SKM-1 treated with dmso at 0.1 percent for 144 hours (cell line): ENCODE results near the gene OR1D5.
"Not testable (repeated sequence)": the region's sequence is repeated elsewhere in the genome, so short reads cannot be mapped to it uniquely, and the experiment has no call there.

Experiments
- DNase-seq: peaks from one replicate; lab custom pipeline; 2025; ENCODE audit not compliant: unreplicated experiment; lab: John Stamatoyannopoulos, UW

OR1D5 gene

DNA sequence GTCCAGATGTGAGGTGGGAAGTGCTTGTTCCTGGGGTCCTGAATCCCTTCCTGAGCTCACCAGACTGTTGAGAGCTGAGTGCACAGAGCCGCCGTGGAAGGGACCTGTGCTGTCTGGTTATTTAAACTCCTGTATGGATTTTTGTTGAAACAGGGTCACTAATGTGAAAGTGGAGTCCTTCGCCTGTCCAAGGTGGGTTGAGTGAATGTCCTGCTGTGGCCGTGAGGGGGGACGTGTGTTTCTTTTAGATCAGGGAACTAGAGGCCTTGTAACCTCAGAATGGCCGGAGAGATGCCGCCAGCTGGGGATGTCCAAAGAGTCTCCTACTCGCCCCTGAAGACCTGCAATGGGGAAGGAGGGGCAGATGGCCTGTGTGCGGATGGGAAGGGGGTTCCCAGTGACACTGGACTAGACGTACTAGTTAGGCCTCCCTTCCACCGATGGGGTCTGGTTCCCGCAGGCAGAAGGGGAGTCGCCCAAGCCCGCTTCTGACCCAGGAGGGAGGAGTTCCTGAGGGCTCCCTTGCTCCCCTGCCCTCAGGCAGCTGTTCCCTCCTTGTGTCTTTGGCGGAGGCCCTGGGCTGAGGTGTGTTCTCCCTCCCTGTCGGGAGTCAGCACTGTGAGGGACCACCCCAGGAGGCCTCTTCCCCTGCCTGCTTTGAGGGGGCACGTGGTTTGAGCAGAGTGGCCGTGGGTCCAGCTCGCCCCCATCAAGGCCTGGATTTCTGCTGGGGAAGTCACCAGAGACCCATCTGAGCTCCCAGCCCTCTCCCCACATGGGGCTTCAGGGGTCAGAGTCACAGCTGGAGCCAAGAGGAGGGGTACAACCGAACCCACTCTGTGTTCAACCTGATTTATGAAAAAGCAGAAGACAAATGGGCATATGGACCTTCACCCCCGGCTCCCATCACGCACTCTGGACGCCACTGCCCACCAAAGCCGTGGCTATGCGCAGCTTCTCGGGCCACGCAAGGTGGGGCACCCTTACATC is 30.9 kb downstream of the OR1D5 start:
- DNase-seq = no peak

DNA sequence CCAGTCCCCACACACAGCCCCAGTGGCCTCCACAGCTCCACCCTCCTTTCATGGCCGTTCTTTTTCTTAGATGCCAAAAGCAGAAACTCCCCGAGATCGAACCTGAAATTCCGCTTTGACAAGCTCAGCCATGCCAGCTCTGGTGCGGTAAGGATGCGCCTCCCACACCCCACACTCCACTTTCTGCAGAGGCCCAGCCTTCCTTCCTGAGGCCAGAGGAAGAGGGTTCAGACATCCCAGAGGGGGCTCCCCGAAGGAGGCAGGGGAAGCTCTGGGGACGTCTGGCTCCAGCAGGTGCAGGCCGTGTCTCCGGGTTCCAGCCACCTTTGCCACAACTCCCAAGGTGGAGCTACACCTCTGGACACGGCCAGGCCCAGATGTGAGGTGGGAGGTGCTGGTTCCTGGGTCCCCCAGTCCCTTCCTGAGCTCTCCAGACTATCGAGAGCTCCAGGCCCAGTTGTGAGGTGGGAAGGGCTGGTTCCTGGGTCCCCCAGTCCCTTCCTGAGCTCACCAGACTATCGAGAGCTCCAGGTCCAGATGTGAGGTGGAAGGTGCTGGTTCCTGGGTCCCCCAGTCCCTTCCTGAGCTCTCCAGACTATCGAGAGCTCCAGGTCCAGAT is 32.4 kb downstream of the OR1D5 start:
- not testable (repeated sequence) for DNase-seq

DNA sequence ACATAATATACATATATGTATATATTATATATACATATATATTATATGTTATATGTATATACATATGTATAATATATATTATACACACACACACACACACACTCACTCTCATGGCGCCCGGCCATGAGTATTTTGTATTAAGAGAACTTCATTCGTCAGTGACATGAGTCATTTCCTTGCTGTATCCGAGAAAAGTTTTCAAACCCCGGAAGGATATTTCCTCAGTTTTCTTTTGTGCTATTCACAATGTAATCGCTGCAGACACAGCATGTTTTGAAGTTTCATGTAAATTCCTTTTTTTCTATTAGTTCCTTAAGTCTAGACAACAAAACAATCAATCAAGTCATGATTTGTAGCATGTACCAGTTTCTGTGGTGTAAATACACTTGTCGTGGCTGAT is 33.3 kb downstream of the OR1D5 start:
- no peak for DNase-seq

DNA sequence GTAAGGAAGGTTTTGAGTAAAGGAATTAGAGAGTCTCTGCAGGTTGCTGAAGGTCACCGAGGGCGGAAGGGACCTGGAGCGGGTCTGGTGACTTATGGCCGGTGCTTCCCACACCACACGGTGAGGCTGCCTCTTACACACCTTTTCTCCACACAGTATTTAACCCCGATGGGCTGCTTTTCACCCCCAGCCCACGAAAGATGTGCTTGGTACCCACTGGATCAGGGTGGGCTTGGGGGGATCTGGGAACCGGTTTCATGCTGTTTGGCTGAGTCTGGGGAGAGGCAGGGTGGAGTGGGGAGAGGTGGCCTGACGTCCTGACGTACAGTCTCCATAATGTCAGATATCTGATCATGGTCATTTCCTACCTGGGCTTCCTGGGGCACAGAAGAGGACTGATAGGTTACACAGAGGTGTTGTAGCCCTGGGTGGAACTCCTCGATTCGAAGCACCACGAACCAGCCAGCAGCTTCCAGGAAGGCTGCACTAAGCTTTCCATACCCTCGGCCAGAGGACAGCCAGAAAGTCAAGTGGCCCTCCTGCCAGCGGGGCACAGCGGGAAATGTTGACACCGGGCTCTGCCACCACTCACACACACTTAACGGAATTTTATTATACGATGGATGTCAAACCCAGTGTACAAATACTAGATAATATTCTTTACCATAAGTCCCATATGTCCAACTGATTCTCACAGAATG is 34.0 kb downstream of the OR1D5 start:
- no peak for DNase-seq

DNA sequence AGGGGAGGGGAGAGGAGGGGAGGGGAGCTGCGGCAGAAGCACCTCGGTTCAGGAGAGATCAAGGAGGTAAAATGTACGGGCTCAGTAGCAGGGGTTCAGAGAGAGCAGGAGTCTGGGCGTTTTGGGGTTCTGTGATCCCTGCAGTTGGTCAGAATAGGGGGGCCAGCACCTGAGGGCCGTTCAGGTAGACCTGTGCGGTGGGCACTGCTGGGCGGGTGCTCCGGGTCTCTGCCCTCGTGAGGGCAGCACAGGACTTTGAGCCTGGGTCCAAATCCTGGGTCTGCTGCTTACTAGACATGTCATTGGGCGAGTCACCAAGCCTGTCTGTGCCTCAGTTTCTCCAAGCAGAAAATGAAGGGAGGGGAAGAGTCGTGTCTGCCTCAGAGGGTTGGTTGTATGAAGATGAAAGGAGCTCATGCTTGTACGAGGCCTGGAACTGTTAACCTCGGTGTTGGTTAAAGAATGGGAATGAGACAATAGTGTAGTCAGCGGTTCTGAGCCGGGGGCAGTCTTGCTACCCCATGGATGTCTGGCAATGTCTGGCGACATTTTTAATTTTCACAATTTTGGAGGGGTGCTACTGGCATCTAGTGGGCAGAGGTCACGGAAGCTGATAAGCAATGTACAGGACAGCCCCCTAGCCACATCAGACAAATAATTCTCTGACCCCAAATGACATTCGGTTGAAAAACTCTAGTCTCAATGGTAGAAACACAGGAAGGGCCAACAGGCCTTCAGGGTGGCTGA is 35.4 kb downstream of the OR1D5 start:
- DNase-seq = no peak

DNA sequence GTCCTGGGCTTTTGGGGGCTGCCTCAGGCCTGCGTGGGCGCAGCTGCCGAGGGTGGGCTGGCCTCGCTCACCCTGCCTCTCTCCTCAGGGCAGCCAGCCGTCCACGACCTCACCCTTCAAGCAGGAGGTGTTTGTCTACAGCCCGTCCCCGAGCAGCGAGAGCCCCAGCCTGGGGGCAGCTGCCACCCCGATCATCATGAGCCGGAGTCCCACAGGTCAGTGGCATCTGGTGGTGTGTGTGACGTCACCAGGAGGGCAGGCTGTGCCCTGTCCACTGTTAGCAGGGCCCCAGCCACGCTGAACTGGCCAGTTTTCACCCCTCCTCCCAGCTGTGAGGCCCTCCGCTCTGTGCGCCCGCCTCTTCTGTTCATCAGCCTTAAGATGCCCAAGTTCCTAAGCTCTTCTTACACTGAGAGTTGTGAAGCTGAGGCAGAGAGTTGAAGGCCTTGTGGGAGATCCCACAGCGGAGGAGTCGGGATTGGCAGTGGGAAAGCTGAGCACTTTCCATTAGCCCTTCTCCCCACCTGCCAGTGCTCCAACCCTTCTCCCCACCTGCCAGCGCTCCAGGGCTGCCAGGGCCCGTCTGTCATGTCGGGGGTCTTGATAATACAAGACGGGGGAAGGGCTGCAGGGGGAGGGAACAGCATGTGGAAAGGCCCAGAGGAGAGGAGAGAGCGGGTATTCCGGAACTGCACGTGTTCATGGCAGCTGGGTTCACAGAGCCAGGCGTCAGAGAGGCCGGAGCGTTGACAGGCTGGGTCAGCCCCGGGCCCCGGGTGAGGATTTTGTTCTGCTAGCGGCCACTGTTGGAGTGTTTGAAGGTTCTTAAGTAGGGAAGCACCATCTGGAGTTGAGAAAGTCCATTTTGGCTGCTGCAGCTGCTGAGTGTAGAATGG is 36.3 kb downstream of the OR1D5 start:
- DNase-seq = no peak

DNA sequence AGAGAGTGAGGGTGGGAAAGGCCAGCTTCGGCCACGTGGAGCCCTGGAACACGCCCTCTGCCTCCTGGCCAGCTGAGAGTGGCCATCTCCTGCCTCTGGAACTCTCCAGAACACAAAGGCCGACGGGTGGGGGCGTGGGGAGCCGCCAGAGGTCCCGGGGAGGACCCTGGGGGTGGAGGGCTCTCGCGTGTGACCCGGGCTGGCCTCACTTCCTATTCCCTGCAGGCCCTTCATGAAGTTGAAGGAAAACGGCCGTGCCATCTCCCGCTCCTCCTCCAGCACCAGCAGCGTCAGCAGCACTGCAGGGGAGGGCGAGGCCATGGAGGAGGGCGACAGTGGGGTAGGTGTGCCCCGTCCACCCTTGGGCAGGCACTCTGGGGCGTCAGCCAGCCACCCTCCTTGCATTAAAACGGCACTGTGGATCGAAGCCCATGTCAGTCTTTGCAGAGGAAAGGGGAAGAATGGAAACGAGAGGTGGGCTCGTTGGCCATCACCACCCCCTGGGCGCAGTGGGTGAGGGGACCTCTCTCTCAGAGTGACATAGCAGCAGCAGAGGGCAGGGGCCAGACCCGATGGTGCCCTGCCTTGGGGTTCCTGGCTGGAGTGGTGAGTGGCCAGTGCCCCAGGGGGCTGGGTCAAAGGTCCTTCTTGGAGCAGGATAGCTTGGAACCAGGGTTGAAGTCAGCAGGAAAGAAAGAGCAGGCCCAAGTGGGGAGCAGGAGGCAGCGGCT is 37.1 kb downstream of the OR1D5 start:
- DNase-seq = no peak

DNA sequence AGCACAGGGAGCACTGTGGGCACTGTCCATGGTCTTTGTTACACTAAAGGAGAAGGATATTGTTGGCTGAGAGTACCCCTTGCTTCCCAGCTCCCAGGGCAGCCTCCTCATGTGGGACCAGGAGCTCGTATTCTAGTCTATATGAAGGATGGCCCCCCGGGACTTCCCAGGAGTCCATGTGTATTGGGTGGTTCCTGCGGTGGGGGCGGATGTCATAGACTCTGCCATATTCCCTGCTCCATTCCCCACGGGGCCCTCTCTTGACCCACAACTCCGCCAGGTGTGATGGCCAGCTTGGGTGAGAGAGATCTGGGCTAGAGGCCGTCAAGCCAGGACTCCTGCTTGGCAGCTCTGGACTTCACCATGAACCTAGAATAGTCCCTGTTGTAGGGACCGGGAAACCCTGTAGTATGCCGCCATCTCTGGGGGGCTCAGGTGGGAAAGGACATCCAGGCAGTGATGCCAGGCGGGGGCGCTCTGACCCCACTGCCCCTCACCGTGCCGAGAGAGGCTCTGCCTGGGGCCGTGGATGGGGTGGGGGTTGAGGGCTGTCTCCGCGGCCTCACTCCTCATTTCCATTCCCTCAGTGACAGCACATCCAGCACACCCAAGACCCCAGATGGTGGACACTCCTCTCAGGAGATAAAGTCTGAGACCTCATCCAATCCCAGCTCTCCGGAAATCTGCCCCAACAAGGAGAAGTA is 37.8 kb downstream of the OR1D5 start:
- no peak for DNase-seq

DNA sequence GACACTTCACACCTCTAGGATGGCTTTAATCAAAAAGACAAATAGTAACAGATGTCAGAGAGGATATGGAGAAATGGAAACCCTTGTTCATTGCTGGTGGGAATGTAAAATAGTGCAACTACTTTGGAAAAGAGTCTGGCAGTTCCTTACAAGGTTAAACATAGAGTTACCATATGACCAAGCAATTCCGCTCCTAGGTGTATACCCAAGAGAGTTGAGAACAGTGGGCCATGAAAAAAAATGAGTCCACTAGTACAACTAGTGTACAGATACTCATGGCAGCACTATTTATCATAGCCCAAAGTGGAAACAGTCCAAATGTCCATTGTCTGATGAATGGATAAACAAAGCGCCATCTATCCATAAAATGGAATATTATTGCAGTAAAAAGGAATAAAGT is 39.1 kb downstream of the OR1D5 start:
- no peak for DNase-seq

DNA sequence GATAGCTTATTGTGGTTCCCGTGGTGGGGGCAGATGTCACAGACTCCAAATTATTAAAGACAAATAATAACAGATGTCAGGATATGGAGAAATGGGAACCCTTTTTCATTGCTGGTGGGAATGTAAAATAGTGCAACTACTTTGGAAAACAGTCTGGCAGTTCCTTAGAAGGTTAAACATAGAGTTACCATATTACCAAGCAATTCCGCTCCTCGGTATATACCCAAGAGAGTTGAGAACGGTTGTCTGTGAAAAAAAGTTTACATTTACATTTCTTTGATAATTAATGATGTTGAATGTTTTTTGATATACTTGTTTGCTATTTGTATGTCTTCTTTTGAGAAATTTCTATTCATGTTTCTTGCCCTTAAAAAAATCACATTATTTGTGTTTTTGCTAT is 41.2 kb downstream of the OR1D5 start:
- DNase-seq = no peak

DNA sequence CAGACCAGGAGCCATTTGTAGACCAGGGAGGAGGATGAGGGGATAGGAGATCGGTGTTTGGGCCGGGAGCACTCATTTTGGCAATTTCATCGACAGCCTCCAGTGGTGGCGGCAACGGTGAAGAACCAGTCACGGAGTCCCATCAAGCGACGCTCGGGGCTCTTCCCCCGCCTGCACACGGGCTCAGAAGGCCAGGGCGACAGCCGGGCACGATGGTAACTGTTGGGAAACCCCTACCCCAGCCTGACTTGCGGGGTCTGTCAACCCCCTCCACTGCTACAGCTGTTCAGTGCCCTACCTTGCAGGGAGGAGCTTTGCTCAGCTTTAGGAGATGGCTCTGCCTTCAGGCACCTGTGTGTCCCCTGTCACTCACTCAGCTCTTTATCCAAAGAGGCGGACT is 43.0 kb downstream of the OR1D5 start:
- no peak for DNase-seq

DNA sequence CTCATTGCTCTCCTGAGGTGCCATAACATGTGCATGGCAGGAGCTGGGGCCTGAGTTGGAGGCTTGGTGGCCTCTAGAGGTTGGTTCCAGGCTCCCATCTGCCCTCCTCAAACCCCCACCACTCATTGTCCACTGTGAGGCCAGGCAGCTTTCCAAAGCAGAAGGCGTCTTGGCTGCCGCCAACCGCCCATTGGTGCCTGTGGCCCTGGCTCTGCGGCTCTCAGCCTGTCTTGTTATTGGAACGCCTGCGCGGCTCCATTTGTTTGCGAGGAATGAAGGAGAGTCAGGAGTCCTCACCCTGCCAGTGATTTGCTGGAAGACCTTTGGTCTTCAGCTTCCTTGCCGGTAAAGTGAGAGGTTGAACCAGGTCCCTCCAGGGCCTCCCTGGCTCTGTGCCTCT is 43.6 kb downstream of the OR1D5 start:
- no peak for DNase-seq

DNA sequence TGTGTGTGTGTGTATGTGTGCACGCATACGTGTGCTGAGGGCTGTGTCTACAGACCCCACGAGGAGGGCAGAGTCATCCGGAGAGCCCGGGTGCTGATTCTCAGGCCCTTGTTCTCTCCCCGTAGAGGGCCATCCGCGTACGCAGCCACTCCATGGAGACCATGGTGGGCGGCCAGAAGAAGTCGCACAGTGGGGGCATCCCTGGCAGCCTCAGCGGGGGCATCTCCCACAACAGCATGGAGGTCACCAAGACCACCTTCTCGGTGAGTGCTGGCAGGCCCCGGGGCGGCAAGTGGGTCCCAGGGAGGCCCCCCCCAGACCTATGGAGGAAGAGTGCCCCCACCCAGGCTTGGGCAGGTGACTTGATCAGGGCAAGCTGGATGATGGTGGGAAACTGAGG is 45.5 kb downstream of the OR1D5 start:
- no peak for DNase-seq

DNA sequence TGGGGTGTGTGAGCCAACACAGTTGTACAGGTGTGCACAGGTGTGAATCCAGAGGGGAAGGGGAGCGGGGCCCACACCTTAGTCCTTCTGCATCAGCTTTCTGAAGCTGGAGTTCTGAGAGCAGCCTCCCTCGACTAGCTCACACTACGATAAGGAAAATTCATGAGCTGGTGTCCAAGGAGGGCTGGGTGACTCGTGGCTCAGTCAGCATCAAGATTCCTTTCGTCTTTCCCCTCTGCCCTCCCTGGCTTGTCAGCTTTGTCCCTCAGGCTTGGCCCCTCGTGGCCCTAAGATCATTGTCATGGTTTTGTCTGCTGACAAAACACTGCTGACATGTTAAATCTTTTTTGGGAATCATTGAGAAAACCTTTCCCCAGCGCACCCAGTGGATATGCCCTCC is 47.5 kb downstream of the OR1D5 start:
- DNase-seq = no peak

DNA sequence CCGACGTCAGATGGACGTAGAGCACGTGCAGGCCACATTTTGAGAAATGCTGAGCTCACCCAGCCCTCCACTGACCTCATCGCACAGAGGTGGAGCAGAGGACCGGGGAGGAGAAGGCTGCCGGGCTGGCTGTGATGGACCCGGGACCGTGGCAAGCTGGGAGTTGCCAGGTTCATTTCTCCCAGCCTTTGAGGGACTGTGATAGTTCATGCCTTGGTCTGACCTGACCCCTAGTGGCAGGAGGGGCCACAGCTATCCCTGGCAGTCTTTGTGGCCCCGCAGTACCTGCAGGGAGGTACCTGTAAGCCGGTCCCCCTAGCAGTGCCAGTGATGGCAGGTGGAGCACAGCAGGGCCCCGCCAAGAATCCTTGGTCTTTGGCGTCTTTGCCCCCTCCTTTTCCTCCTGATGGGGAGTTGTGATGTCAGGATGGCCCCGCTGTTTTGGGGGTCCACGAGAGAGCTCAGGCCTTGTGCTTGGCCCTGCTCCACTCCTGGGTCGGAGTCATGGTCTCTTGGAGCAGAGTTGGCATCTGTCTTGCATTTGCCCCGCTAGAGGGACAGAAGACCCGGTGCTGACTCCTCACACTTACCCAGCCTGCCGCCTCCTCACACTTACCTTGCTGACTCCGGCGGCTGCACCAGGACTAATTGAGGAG is 50.4 kb downstream of the OR1D5 start:
- DNase-seq = peak; percentile 10
